ENCODE measurements around the gene ATP2C2. TPM values are rescaled to one million over a fixed set of nuclear protein-coding genes. Genes with fewer than 3 reads are reported as not detected.

The ATP2C2 gene
- total RNA-seq, 1 experiment from 2014 or later: 4.0 TPM

- Histone ChIP-seq H3K56ac (ENCODE audit: insufficient read length, low read depth, low read length) (no peak overlapping the region), H3K27me3 (ENCODE audit: insufficient read depth, low read length) (no peaks in the 10 kb centered on the region), H2AFZ (ENCODE audit: low read length) (no peak overlapping the region), H3K4me2 (ENCODE audit: insufficient read depth, insufficient read length, low read length) (no peak overlapping the region), H2AK5ac (ENCODE audit: insufficient read length, low read length) (no peak overlapping the region), H3K18ac (ENCODE audit: insufficient read length, low read depth, low read length) (no peak overlapping the region), H3K9me3 (ENCODE audit: control insufficient read depth, low read depth, low read length) (no peaks in the 10 kb centered on the region), H3K79me1 (ENCODE audit: insufficient read depth, low read depth, low read length, poor library complexity, severe bottlenecking) (no peaks in the 10 kb centered on the region), H2BK15ac (ENCODE audit: low read depth, low read length) (no peak overlapping the region), H3K23ac (ENCODE audit: insufficient read length, low read depth, low read length) (no peak overlapping the region), H2BK12ac (ENCODE audit: insufficient read length, low read depth, low read length) (no peak overlapping the region), H2BK5ac (ENCODE audit: insufficient read length, low read length) (no peak overlapping the region), H3K9ac (ENCODE audit: extremely low read depth, insufficient read length, low read length) (no peak overlapping the region), H4K91ac (ENCODE audit: insufficient read length, low read depth, low read length) (no peak overlapping the region), H3T11ph (ENCODE audit: low read length) (no peak overlapping the region), H3K23me2 (ENCODE audit: insufficient read length, low read depth, low read length, poor library complexity, severe bottlenecking) (no peaks in the 10 kb centered on the region), H3K27ac (ENCODE audit: insufficient read length, low read depth, low read length) (no peak overlapping the region), H3K79me2 (ENCODE audit: insufficient read depth, low read length) (no peaks in the 10 kb centered on the region), H4K20me1 (ENCODE audit: control insufficient read depth, insufficient read depth, insufficient read length) (no peaks in the 10 kb centered on the region), H4K5ac (ENCODE audit: insufficient read length, low read depth, low read length) (no peak overlapping the region), H3K14ac (ENCODE audit: insufficient read depth, low read length) (no peak overlapping the region), H2BK20ac (ENCODE audit: low read depth, low read length, poor library complexity, severe bottlenecking) (no peak overlapping the region), H3K4ac (ENCODE audit: low read depth, low read length) (no peak overlapping the region), H4K8ac (replicated peaks; ENCODE audit: insufficient read length, low read depth, low read length) (no peak overlapping the region), H2BK120ac (ENCODE audit: low read depth, low read length, poor library complexity, severe bottlenecking) (no peak overlapping the region), H3K4me1 (ENCODE audit: insufficient read depth, low read length) (no peaks in the 10 kb centered on the region)
- H3K4me3 Mint-ChIP-seq: no peak overlapping the region
- H3K36me3 Mint-ChIP-seq (ENCODE audit: insufficient read depth in 1 of 3, low read depth in 3 of 3): no peaks in the 10 kb centered on the region
- whole genome bisulfite sequencing (ENCODE audit: extremely low coverage, insufficient read length, low lambda C conversion rate): no CpG with 5 or more reads among the region's 20 CpGs
- no peaks in the 10 kb centered on the region; the same call in 1 of the 2 replicates for H3K27me3 Mint-ChIP-seq (ENCODE audit: low read depth)
- peaks cover 3 to 5% of the 10 kb centered on the region in 2 experiments for H3K4me1 Mint-ChIP-seq
- H3K27ac Mint-ChIP-seq: no peak overlapping the region; a peak in 1 of 7 replicates
- no peak for TF ChIP-seq CTCF (conservative IDR thresholded peaks at IDR 0.05)
- H3K9me3 Mint-ChIP-seq: no peaks in the 10 kb centered on the region
- DNase-seq: no peak
Observed at GRCh38 chr16:84391151-84392030, 23.1 kb downstream of the ATP2C2 start.

Measured in H9 (cell line).